HG03159 (cell line): Measurements from ENCODE around the gene TGM6.
A peak's percentile ranks its signal among the peaks of the same experiment; 100 is the strongest.

ENCODE experiments used
- ATAC-seq: cut with Tn5 transposase; IDR thresholded peaks from one replicate; pipeline ENCODE4 v1.9.1; 2021; ENCODE audit warnings: mild to moderate bottlenecking, moderate library complexity; ENCODE audit not compliant: unreplicated experiment

TGM6 gene

GRCh38 chr20:2451939-2452732 is 71.4 kb downstream of the TGM6 start:
- no peak for ATAC-seq

DNA sequence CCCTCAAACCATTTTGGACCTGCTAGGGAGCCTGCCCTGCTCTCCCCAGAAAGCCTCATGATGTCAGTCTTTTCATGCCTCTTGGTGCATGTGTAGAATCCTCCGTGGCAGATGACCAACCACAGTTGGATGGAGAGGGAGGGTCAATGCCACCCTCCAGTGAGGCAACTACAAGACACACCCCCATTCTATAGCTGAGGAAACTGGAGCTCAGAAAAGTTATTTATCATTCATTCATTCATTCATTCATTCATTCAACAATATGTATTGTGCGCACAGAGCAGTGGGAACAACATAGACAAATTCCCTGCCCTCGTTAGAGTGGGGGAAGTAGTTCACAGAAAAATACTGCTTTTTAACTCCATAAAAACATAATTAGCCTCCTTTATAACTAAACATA is 73.1 kb downstream of the TGM6 start:
- ATAC-seq, result no peak

- no peak for ATAC-seq
Observed at GRCh38 chr20:2455771-2456497, 75.2 kb downstream of the TGM6 start.

- no peak for ATAC-seq
Observed at GRCh38 chr20:2458919-2459499, 78.3 kb downstream of the TGM6 start.

DNA sequence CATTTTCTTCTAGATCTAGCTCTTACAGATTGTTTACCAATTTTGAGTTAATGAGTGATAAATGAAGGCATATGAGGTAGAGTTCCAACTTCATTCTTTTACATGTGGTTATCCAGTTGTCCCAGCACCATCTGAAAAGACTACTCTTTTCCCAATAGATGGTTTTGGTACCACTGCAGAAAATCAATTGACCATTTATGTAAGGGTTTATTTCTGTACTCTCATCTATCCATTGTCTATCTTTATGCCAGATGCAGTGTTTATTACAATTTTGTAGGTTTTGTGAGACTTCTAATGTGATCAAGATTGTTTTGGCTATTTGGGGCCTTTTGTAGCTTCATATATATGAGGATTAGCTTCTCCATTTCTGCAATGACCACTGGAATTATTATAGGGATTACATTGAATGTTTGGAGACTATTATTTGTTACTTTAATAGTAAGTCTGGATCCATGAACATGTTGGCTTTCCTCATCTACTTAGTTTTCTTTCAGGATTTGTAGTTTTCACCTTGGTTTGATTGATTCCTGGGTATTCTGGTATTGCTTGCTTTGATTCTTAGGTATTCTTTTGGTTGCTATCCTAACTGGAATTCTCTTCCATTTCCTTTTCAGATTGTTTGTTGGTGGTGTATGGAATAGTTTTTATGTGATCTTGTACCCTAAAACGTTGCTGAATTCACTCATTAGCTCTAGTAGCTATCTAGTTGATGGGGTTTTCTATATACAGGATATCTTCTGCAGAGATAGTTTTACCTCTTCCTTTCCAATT is 79.5 kb downstream of the TGM6 start:
- ATAC-seq, result no peak

GRCh38 chr20:2460752-2461424 is 80.2 kb downstream of the TGM6 start:
- no peak for ATAC-seq

- no peak for ATAC-seq
Observed at GRCh38 chr20:2462484-2462883, 81.8 kb downstream of the TGM6 start.

- ATAC-seq, result no peak
Observed at GRCh38 chr20:2463616-2464365, 83.1 kb downstream of the TGM6 start.

DNA sequence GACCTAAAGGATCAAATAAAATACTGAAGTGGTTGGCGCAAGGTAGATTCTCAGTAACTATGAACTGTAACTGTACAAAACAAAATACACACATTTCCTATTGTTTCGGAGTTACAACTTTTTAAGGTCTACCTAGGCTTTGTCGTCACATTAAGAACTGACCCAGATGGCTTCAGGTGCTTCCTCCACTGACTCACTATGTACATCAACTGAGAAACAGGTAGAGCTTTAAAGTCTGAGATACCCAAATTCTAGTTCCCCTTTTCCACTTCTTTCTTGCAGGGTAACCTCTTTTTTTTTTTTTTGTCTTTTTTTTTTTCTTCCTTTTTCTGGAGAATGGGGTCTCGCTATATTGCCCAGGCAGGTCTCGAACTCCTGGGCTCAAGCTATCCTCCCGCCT is 84.4 kb downstream of the TGM6 start:
- ATAC-seq, result no peak

DNA sequence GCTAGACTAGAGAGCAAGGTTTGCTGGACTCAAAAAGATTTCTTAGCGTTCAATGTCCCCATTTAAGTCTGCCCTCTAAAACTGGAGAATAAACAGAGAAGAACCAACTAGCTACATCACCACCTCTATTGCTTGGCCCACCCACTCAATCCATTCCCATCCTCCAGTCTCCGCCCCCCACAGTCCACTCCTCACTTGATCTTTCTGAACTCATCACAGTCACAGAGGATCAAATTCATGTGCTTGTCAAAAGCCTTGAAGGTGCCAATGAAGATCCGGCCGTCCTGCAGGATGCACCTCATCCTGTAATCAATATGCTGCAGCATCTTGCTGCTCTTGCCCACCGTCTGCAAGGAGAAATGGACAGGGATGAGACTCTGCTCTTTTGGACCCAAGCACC is 86.7 kb downstream of the TGM6 start:
- ATAC-seq, result no peak

DNA sequence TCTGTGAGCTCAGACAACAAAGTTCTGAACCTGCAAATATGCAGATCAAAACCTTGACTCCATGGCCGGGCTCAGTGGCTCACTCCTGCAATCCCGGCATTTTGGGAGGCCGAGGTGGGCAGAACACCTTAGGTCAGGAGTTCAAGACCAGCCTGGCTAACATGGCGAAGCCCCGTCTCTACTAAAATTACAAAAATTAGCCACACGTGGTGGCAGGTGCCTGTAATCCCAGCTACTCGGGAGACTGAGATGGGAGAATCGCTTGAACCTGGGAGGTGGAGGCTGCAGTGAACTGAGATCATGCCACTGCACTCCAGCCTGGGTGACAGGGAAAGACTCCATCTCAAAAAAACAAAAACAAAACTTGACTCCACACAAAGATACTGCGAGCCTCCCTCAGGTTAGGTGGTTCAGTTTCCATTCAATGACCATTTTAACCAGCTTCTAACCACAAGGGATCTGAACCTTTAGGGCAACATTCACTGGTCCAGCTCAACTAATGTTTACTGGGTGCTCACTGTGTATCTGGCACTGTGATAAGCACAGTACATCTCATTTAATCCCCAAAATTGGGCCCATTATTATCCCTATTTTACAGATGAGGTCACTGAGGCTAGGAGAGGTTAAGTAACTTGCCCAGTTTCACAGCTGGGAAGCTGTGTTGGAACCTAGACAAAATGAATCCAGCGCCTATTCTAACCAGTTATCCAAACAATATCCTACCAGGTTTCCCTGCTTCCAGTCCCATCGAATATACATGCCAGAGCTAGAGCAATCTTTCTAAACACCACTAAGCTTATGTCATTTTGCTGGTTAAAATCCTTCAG is 88.1 kb downstream of the TGM6 start:
- ATAC-seq, result no peak

- peak; percentile 39 for ATAC-seq
Observed at GRCh38 chr20:2469991-2470422, 89.3 kb downstream of the TGM6 start.

DNA sequence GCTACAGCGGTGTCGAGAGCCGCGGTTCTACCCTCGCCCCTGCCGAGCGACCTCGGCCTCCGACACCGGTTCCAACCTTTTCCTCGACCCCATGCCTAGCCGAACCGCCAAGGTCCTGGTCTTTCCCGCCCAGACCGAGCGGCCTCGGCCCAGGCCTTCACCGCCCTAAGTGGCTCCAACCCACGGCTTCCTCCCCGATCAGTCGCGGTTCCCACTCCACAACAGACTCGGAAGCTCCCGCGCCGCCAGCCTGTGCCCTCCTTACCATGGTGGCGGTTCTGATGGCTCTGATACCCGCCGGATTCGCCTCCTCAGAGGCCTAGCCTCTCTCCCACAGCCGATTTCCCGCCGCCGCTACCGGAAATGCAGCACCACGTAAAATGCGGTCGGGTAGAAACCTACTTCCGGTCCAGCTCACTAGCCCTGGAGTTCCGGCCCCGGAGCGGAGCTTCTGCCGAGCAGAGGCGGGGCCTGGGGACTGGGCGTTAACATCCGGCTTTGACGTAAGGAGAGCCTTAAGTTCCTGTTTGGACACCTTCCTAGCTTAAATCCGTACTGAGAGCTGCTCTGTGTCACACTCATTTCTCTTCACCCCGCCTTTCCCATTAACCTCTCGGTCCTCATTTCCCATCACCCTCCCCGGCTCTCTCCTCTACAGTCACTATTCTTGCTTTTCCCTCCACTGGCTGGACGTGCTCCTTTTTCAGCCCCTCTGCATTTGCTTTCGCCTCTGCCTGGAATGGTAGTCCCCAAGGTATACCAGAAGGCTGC is 89.9 kb downstream of the TGM6 start, which contains the start of gene SNRPB:
TSS of gene SNRPB (minus strand) at position 367 of the 771 bp plus-strand sequence. CDS start at position 268, 99 bp downstream.
- peak; percentile 95 for ATAC-seq

GRCh38 chr20:2473516-2473915 is 92.8 kb downstream of the TGM6 start:
- ATAC-seq, result no peak

- no peak for ATAC-seq
Observed at GRCh38 chr20:2475850-2476741, 95.4 kb downstream of the TGM6 start.

DNA sequence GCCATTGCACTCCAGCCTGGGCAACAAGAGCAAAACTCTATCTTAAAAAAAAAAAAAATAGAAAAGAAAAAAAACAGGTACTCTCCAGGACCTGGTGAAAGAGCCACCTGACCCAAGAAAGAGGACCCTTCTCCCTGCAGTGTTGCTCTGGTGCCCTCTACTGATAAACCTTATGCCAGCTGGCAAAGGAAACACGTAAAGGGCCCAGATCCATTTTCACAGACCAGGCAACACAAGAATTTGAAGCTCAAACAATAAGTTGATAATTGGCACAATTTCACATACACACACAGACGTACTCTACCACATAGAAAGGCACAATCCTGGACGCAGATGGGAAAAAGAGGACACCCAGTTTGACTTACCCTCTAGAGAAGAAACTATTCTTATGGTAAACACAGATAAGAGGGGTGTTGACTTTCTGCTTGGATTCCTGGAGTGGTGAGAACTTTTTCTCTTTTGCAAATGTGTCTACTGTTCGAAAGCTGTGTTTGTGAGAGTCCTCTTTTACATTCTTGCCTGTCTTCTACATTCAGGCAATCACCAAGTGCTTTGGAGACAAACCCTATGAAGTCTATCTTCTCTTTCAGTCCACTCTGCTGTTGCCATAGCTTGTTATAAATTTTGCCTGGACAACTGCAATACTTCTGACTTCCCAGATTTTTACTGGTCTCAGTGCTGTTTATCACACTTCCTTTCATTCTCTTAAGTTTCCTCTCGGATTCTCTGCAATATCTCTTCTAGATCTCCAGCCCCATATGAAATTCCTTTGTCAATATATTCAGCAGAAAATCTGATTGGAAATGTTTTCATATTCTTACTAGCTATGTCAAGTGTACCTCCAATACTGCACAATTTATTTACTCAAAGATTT is 96.3 kb downstream of the TGM6 start:
- no peak for ATAC-seq
